Measurements from ENCODE around the gene EVA1A. TPM values are rescaled to one million over a fixed set of nuclear protein-coding genes. Genes with fewer than 3 reads are reported as not detected.
"Not testable (repeated sequence)": the region's sequence is repeated elsewhere in the genome, so short reads cannot be mapped to it uniquely, and the experiment has no call there.

Gene EVA1A
- total and polyA plus RNA-seq, 2 donors, result 0.63 to 7.1 TPM

- H3K4me3 ChIP-seq (ENCODE audit: low read depth, low read length), result no peak overlapping the region
- H3K4me1 ChIP-seq (ENCODE audit: insufficient read depth), result no peaks in the 10 kb centered on the region
- DNase-seq (ENCODE audit: extremely low spot score), result no peak
- H3K27ac ChIP-seq (ENCODE audit: low read depth), result no peak overlapping the region
- WGBS, result 72% methylated on average over 5 of the region's 5 CpGs
- H3K36me3 ChIP-seq (ENCODE audit: insufficient read depth), result no peaks in the 10 kb centered on the region
Observed at GRCh38 chr2:75497256-75497655, 63.5 kb downstream of the EVA1A start.

GRCh38 chr2:75495862-75496261 is 64.9 kb downstream of the EVA1A start:
- no peak overlapping the region for H3K4me3 ChIP-seq (ENCODE audit: low read depth, low read length)
- no peaks in the 10 kb centered on the region for H3K4me1 ChIP-seq (ENCODE audit: insufficient read depth)
- H3K36me3 ChIP-seq (ENCODE audit: insufficient read depth), result no peaks in the 10 kb centered on the region
- no peak overlapping the region for H3K27ac ChIP-seq (ENCODE audit: low read depth)
- no peak for DNase-seq (ENCODE audit: extremely low spot score)
- 60% methylated on average over 2 of the region's 2 CpGs for WGBS

- H3K36me3 ChIP-seq (ENCODE audit: insufficient read depth), result no peaks in the 10 kb centered on the region
- no peak for DNase-seq (ENCODE audit: extremely low spot score)
- H3K27ac ChIP-seq (ENCODE audit: low read depth), result no peak overlapping the region
- 95% methylated on average over 6 of the region's 6 CpGs for WGBS
- H3K4me3 ChIP-seq (ENCODE audit: low read depth, low read length), result no peak overlapping the region
- H3K4me1 ChIP-seq (ENCODE audit: insufficient read depth), result no peaks in the 10 kb centered on the region
Observed at GRCh38 chr2:75494137-75494769, 66.5 kb downstream of the EVA1A start.

- Histone ChIP-seq H3K4me1 (ENCODE audit: insufficient read depth) (no peaks in the 10 kb centered on the region), H3K4me3 (ENCODE audit: low read depth, low read length) (no peak overlapping the region), H3K27ac (ENCODE audit: low read depth) (no peak overlapping the region), H3K36me3 (ENCODE audit: insufficient read depth) (no peaks in the 10 kb centered on the region)
- 79% methylated on average over 25 of the region's 25 CpGs for WGBS
- DNase-seq (ENCODE audit: extremely low spot score), result no peak
Observed at GRCh38 chr2:75493230-75493629, 67.5 kb downstream of the EVA1A start.

- Histone ChIP-seq H3K27ac (ENCODE audit: low read depth) (no peak overlapping the region), H3K4me3 (ENCODE audit: low read depth, low read length) (no peak overlapping the region), H3K4me1 (ENCODE audit: insufficient read depth) (no peaks in the 10 kb centered on the region), H3K36me3 (ENCODE audit: insufficient read depth) (no peaks in the 10 kb centered on the region)
- 63% methylated on average over 4 of the region's 4 CpGs for WGBS
- no peak for DNase-seq (ENCODE audit: extremely low spot score)
Observed at GRCh38 chr2:75491129-75491753, 69.5 kb downstream of the EVA1A start.

- no peak for DNase-seq (ENCODE audit: extremely low spot score)
- WGBS, result 77% methylated on average over 2 of the region's 2 CpGs
- Histone ChIP-seq H3K27ac (ENCODE audit: low read depth) (no peak overlapping the region), H3K4me3 (ENCODE audit: low read depth, low read length) (no peak overlapping the region), H3K36me3 (ENCODE audit: insufficient read depth) (no peaks in the 10 kb centered on the region), H3K4me1 (ENCODE audit: insufficient read depth) (no peaks in the 10 kb centered on the region)
Observed at GRCh38 chr2:75489721-75490120, 71.0 kb downstream of the EVA1A start.

- no peak for DNase-seq (ENCODE audit: extremely low spot score)
Observed at GRCh38 chr2:75488157-75488556, 72.6 kb downstream of the EVA1A start.

GRCh38 chr2:75486735-75487134 is 74.0 kb downstream of the EVA1A start:
- H3K27ac ChIP-seq (ENCODE audit: low read depth); H3K4me1 ChIP-seq (ENCODE audit: insufficient read depth); H3K4me3 ChIP-seq (ENCODE audit: low read depth, low read length); H3K36me3 ChIP-seq (ENCODE audit: insufficient read depth); DNase-seq (ENCODE audit: extremely low spot score): not testable (repeated sequence)
- WGBS, result 93% methylated on average over 2 of the region's 2 CpGs

More at GRCh38 chr2:75488157-75488556, 72.6 kb downstream of the EVA1A start:
- H3K36me3 ChIP-seq (ENCODE audit: insufficient read depth), result no peaks in the 10 kb centered on the region
- WGBS, result 82% methylated on average over 1 of the region's 1 CpG
- H3K4me3 ChIP-seq (ENCODE audit: low read depth, low read length), result no peak overlapping the region
- no peak overlapping the region for H3K27ac ChIP-seq (ENCODE audit: low read depth)
- H3K4me1 ChIP-seq (ENCODE audit: insufficient read depth), result no peaks in the 10 kb centered on the region

- H3K27ac ChIP-seq (ENCODE audit: low read depth), result no peak overlapping the region
- no peak overlapping the region for H3K4me3 ChIP-seq (ENCODE audit: low read depth, low read length)
- DNase-seq (ENCODE audit: extremely low spot score), result no peak
- no peaks in the 10 kb centered on the region for H3K36me3 ChIP-seq (ENCODE audit: insufficient read depth)
- 98% methylated on average over 1 of the region's 1 CpG for WGBS
- H3K4me1 ChIP-seq (ENCODE audit: insufficient read depth), result no peaks in the 10 kb centered on the region
Observed at GRCh38 chr2:75484840-75485239, 75.9 kb downstream of the EVA1A start.

- 87% methylated on average over 6 of the region's 6 CpGs for WGBS
- Histone ChIP-seq H3K4me1 (ENCODE audit: insufficient read depth) (no peaks in the 10 kb centered on the region), H3K4me3 (ENCODE audit: low read depth, low read length) (no peak overlapping the region), H3K27ac (ENCODE audit: low read depth) (no peak overlapping the region), H3K36me3 (ENCODE audit: insufficient read depth) (no peaks in the 10 kb centered on the region)
- no peak for DNase-seq (ENCODE audit: extremely low spot score)
Observed at GRCh38 chr2:75483878-75484277, 76.9 kb downstream of the EVA1A start.

- Histone ChIP-seq H3K4me1 (ENCODE audit: insufficient read depth) (no peaks in the 10 kb centered on the region), H3K27ac (ENCODE audit: low read depth) (no peak overlapping the region), H3K4me3 (ENCODE audit: low read depth, low read length) (no peak overlapping the region), H3K36me3 (ENCODE audit: insufficient read depth) (no peaks in the 10 kb centered on the region)
- DNase-seq (ENCODE audit: extremely low spot score), result no peak
Observed at GRCh38 chr2:75482398-75482797, 78.3 kb downstream of the EVA1A start.

GRCh38 chr2:75480971-75481836 is 79.5 kb downstream of the EVA1A start:
- no peaks in the 10 kb centered on the region for H3K36me3 ChIP-seq (ENCODE audit: insufficient read depth)
- WGBS, result 46% methylated on average over 6 of the region's 6 CpGs
- H3K27ac ChIP-seq (ENCODE audit: low read depth), result no peak overlapping the region
- H3K4me3 ChIP-seq (ENCODE audit: low read depth, low read length), result no peak overlapping the region
- DNase-seq (ENCODE audit: extremely low spot score), result no peak
- no peaks in the 10 kb centered on the region for H3K4me1 ChIP-seq (ENCODE audit: insufficient read depth)

- not testable (repeated sequence) for H3K4me3 ChIP-seq (ENCODE audit: low read depth, low read length); H3K27ac ChIP-seq (ENCODE audit: low read depth); H3K4me1 ChIP-seq (ENCODE audit: insufficient read depth); H3K36me3 ChIP-seq (ENCODE audit: insufficient read depth); DNase-seq (ENCODE audit: extremely low spot score)
- WGBS, result 92% methylated on average over 1 of the region's 1 CpG
Observed at GRCh38 chr2:75477696-75478095, 83.0 kb downstream of the EVA1A start.

- WGBS, result 19% methylated on average over 2 of the region's 2 CpGs
- H3K36me3 ChIP-seq (ENCODE audit: insufficient read depth), result no peaks in the 10 kb centered on the region
- no peaks in the 10 kb centered on the region for H3K4me1 ChIP-seq (ENCODE audit: insufficient read depth)
- no peak overlapping the region for H3K4me3 ChIP-seq (ENCODE audit: low read depth, low read length)
- H3K27ac ChIP-seq (ENCODE audit: low read depth), result no peak overlapping the region
- DNase-seq (ENCODE audit: extremely low spot score), result no peak
Observed at GRCh38 chr2:75476761-75477160, 84.0 kb downstream of the EVA1A start.
